GM12878 (cell line): Measurements from ENCODE around the gene TNFSF12. TPM values are rescaled to one million over a fixed set of nuclear protein-coding genes. Genes with fewer than 3 reads are reported as not detected.

Source experiments
- ATF7 ChIP-seq: fragments of 450-650 bp; IDR thresholded peaks from 2 replicates; pipeline ENCODE4 v1.6.1; 2016; ENCODE audit warnings: low read depth, mild to moderate bottlenecking
- BACH1 ChIP-seq: fragments of 450-650 bp; IDR thresholded peaks from 2 replicates; pipeline ENCODE4 v1.6.1; 2017; ENCODE audit warnings: mild to moderate bottlenecking, borderline replicate concordance
- CHD1 ChIP-seq: IDR thresholded peaks from 2 replicates; pipeline ENCODE4 v1.6.1; 2012; ENCODE audit warnings: low read depth, low read length, improper control_type of control experiment
- CHD2 ChIP-seq: IDR thresholded peaks from 2 replicates; pipeline ENCODE4 v1.6.1; 2011; ENCODE audit warnings: low read depth, low read length, improper control_type of control experiment, borderline replicate concordance
- EGR1 ChIP-seq, 2 experiments: IDR thresholded peaks; 1 replicate in 1 of 2; 2 replicates in 1 of 2; pipeline ENCODE4 v1.6.1; 2011 to 2012; ENCODE audit warnings: low read depth in 2 of 2, low read length in 2 of 2, borderline replicate concordance in 1 of 2, mild to moderate bottlenecking in 1 of 2, moderate library complexity in 1 of 2
- ELK1 ChIP-seq: IDR thresholded peaks from 2 replicates; pipeline ENCODE4 v1.6.1; 2012; ENCODE audit warnings: low read depth, low read length, improper control_type of control experiment
- EZH2 ChIP-seq: IDR thresholded peaks from 2 replicates; pipeline ENCODE4 v1.6.1; 2012; ENCODE audit warnings: low read depth, mild to moderate bottlenecking, control low read depth, inconsistent platforms, low read length, borderline replicate concordance; ENCODE audit not compliant: control insufficient read depth
- FOXK2 ChIP-seq: fragments of 450-650 bp; IDR thresholded peaks from 2 replicates; pipeline ENCODE4 v1.6.1; 2017; ENCODE audit warnings: mild to moderate bottlenecking, moderate library complexity
- HDAC6 ChIP-seq: fragments of 200-600 bp; sonication (generic); IDR thresholded peaks from one replicate; pipeline ENCODE4 v1.8.0; 2017; ENCODE audit warnings: antibody characterized with exemption; ENCODE audit not compliant: unreplicated experiment
- HDGF ChIP-seq: fragments of 450-650 bp; IDR thresholded peaks from 2 replicates; pipeline ENCODE4 v1.6.1; 2016; ENCODE audit warnings: antibody characterized with exemption
- IKZF2 ChIP-seq, 2 experiments: fragments of 450-650 bp; IDR thresholded peaks; 2 replicates each; pipeline ENCODE4 v1.6.1; 2017; ENCODE audit warnings: mild to moderate bottlenecking in 2 of 2, moderate library complexity in 2 of 2
- IRF4 ChIP-seq: IDR thresholded peaks from 2 replicates; pipeline ENCODE4 v1.6.1; 2011; ENCODE audit warnings: low read depth, low read length
- JUND ChIP-seq: IDR thresholded peaks from 2 replicates; pipeline ENCODE4 v1.6.1; 2012; ENCODE audit warnings: low read depth, mild to moderate bottlenecking, low read length, improper control_type of control experiment, moderate library complexity
- MTA2 ChIP-seq: fragments of 450-650 bp; IDR thresholded peaks from 2 replicates; pipeline ENCODE4 v1.6.1; 2016; ENCODE audit warnings: low read depth, mild to moderate bottlenecking, moderate library complexity
- PML ChIP-seq: IDR thresholded peaks from 2 replicates; pipeline ENCODE4 v1.6.1; 2012; ENCODE audit warnings: low read length, inconsistent platforms
- RELB ChIP-seq: fragments of 450-650 bp; IDR thresholded peaks from 2 replicates; pipeline ENCODE4 v1.6.1; 2017; ENCODE audit warnings: low read depth, mild to moderate bottlenecking, moderate library complexity
- REST ChIP-seq: IDR thresholded peaks from 2 replicates; pipeline ENCODE4 v1.6.1; 2012; ENCODE audit warnings: mild to moderate bottlenecking, low read depth, low read length
- RFX5 ChIP-seq: IDR thresholded peaks from 2 replicates; pipeline ENCODE4 v1.6.1; 2011; ENCODE audit warnings: low read depth, low read length, improper control_type of control experiment
- RUNX3 ChIP-seq: IDR thresholded peaks from 2 replicates; pipeline ENCODE4 v1.6.1; 2012; ENCODE audit warnings: low read length, inconsistent platforms
- SMAD5 ChIP-seq: IDR thresholded peaks from 2 replicates; pipeline ENCODE4 v1.6.1; 2016; ENCODE audit warnings: antibody characterized with exemption, low read depth
- TBL1XR1 ChIP-seq: IDR thresholded peaks from 2 replicates; pipeline ENCODE4 v1.6.1; 2012; ENCODE audit warnings: low read depth, low read length, improper control_type of control experiment
- TCF12 ChIP-seq: IDR thresholded peaks from 2 replicates; pipeline ENCODE4 v1.6.1; 2011; ENCODE audit warnings: low read depth, mild to moderate bottlenecking, low read length
- USF2 ChIP-seq: IDR thresholded peaks from 2 replicates; pipeline ENCODE4 v1.6.1; 2011; ENCODE audit warnings: low read depth, low read length, improper control_type of control experiment, borderline replicate concordance
- WRNIP1 ChIP-seq: IDR thresholded peaks from 2 replicates; pipeline ENCODE4 v1.6.1; 2011; ENCODE audit warnings: low read depth, low read length, improper control_type of control experiment, borderline replicate concordance
- polyA plus RNA-seq, 11 experiments: library from polyadenylated mRNA; depleted of rRNA in 4 of 11; unstranded in 6 of 11; stranded (reverse) in 5 of 11; fragments of >200 nt; fragmentation: Nextera tagmentation in 4 of 11; fragmentation: Illumina TruSeq in 1 of 11; extraction: Ambion mirVana in 4 of 11; extraction: Trizol in 1 of 11; gene quantifications; 1 replicate in 1 of 11; 2 replicates in 10 of 11; pipeline versions ENCODE4 v1.2.1 to v1.2.3, GENCODE V29; 2011 to 2016; ENCODE audit warnings: inconsistent platforms in 2 of 11, missing spikeins in 2 of 11, low read depth in 1 of 11
- total RNA-seq, 4 experiments: library from RNA; depleted of rRNA in 3 of 4; stranded (reverse); fragments of >200 nt in 3 of 4; fragmentation: Illumina TruSeq in 1 of 4; extraction: Trizol in 1 of 4; gene quantifications; 2 replicates each; pipeline versions ENCODE4 v1.2.1 to v1.2.3, GENCODE V29; 2013 to 2021

TNFSF12 gene
- total and polyA plus RNA-seq, 10 of the 15 experiments (the other 5 are each of a cell fraction or from before 2014, with no cell fraction given), result 0.32 to 7.0 (median 2.6) TPM

GRCh38 chr17:7573324-7574080 is 24.6 kb downstream of the TNFSF12 start (continued):
- peak; percentile 44; the same call in 1 of the 2 replicates for TF ChIP-seq ELK1
- no peak for TF ChIP-seq REST
- TF ChIP-seq EGR1 (IDR thresholded peaks at IDR 0.05; ENCODE audit: borderline replicate concordance in 1 of 2, low read depth in 2 of 2, low read length in 2 of 2), result peak in 1 of 2 experiments; percentile 57; a peak in 2 of 3 replicates
- TF ChIP-seq RELB, result 0 out of 2 replicates have a peak, but pooled peaks have one; percentile 41
- 0 out of 4 replicates have a peak, but pooled peaks of 1 of the 2 experiments have one; percentile 29 for TF ChIP-seq IKZF2 (IDR thresholded peaks at IDR 0.05)
- TF ChIP-seq EZH2, result no peak
- 0 out of 2 replicates have a peak, but pooled peaks have one; percentile 2 for TF ChIP-seq TBL1XR1
- no peak for TF ChIP-seq TCF12
- TF ChIP-seq HDAC6, result no peak
- no peak for TF ChIP-seq PML
- no peak for TF ChIP-seq MTA2
- peak; percentile 63 for TF ChIP-seq HDGF
- TF ChIP-seq BACH1, result peak; percentile 67; the same call in 1 of the 2 replicates
- 0 out of 2 replicates have a peak, but pooled peaks have one; percentile 19 for TF ChIP-seq RFX5
- TF ChIP-seq FOXK2, result peak; percentile 89
- peak; percentile 35; the same call in 1 of the 2 replicates for TF ChIP-seq JUND
- TF ChIP-seq RUNX3, result peak; percentile 74
- no peak; the same call in 1 of the 2 replicates for TF ChIP-seq USF2
- 0 out of 2 replicates have a peak, but pooled peaks have one; percentile 32 for TF ChIP-seq CHD1
- peak; percentile 82 for TF ChIP-seq CHD2
- TF ChIP-seq ATF7, result peak; percentile 82
- TF ChIP-seq WRNIP1, result no peak
- TF ChIP-seq IRF4, result no peak
- peak; percentile 67; the same call in 1 of the 2 replicates for TF ChIP-seq SMAD5
